HG03066 (cell line): Measurements from ENCODE around the gene NRXN2.
"Not testable (repeated sequence)": the region's sequence is repeated elsewhere in the genome, so short reads cannot be mapped to it uniquely, and the experiment has no call there.

Experiments used
- ATAC-seq: cut with Tn5 transposase; IDR thresholded peaks from one replicate; pipeline ENCODE4 v1.9.1; 2021; ENCODE audit warnings: low read depth; ENCODE audit not compliant: unreplicated experiment

NRXN2 gene

GRCh38 chr11:64577202-64577601 is 145.8 kb downstream of the NRXN2 start:
- no peak for ATAC-seq

GRCh38 chr11:64572143-64572542 is 150.9 kb downstream of the NRXN2 start:
- no peak for ATAC-seq

GRCh38 chr11:64571410-64572091 is 151.4 kb downstream of the NRXN2 start:
- no peak for ATAC-seq

GRCh38 chr11:64571050-64571409 is 152.0 kb downstream of the NRXN2 start:
- ATAC-seq: no peak

- no peak for ATAC-seq
Observed at GRCh38 chr11:64570341-64570740, 152.7 kb downstream of the NRXN2 start.

- no peak for ATAC-seq
Observed at GRCh38 chr11:64569300-64569970, 153.6 kb downstream of the NRXN2 start.

GRCh38 chr11:64568584-64569140 is 154.3 kb downstream of the NRXN2 start:
- no peak for ATAC-seq

- ATAC-seq: no peak
Observed at GRCh38 chr11:64568041-64568571, 154.9 kb downstream of the NRXN2 start.

GRCh38 chr11:64566915-64567891 is 155.8 kb downstream of the NRXN2 start:
- no peak for ATAC-seq

- ATAC-seq: no peak
Observed at GRCh38 chr11:64566042-64566914, 156.7 kb downstream of the NRXN2 start.

GRCh38 chr11:64564947-64565889 is 157.8 kb downstream of the NRXN2 start:
- ATAC-seq: no peak

GRCh38 chr11:64564419-64564818 is 158.6 kb downstream of the NRXN2 start:
- no peak for ATAC-seq

GRCh38 chr11:64563966-64564365 is 159.0 kb downstream of the NRXN2 start:
- no peak for ATAC-seq

- no peak for ATAC-seq
Observed at GRCh38 chr11:64562723-64563351, 160.2 kb downstream of the NRXN2 start.

- no peak for ATAC-seq
Observed at GRCh38 chr11:64561984-64562722, 160.8 kb downstream of the NRXN2 start.

- not testable (repeated sequence) for ATAC-seq
Observed at GRCh38 chr11:64561429-64561828, 161.6 kb downstream of the NRXN2 start.

- no peak for ATAC-seq
Observed at GRCh38 chr11:64560941-64561340, 162.1 kb downstream of the NRXN2 start.
